Endothelial cell (in vitro differentiated cells): ENCODE data around the gene ADGRG1. TPM values are rescaled to one million over a fixed set of nuclear protein-coding genes. Genes with fewer than 3 reads are reported as not detected.

Experiments used
- DNase-seq: peaks from one replicate; pipeline ENCODE4 v3.0.0; 2021; ENCODE audit warnings: low spot score
- H3K27ac Mint-ChIP-seq: one replicate; pipeline ENCODE4 v1.8.0; 2021; ENCODE audit warnings: mixed read lengths, inconsistent platforms; ENCODE audit not compliant: unreplicated experiment
- H3K27me3 Mint-ChIP-seq: one replicate; pipeline ENCODE4 v1.8.0; 2021; ENCODE audit warnings: mild to moderate bottlenecking, moderate library complexity, mixed read lengths, inconsistent platforms; ENCODE audit not compliant: unreplicated experiment
- H3K36me3 Mint-ChIP-seq: one replicate; pipeline ENCODE4 v1.8.0; 2021; ENCODE audit warnings: mild to moderate bottlenecking, low read depth, mixed read lengths, inconsistent platforms; ENCODE audit not compliant: unreplicated experiment
- H3K4me1 Mint-ChIP-seq: one replicate; pipeline ENCODE4 v1.8.0; 2021; ENCODE audit warnings: mild to moderate bottlenecking, mixed read lengths, inconsistent platforms; ENCODE audit not compliant: unreplicated experiment
- H3K4me3 Mint-ChIP-seq: one replicate; pipeline ENCODE4 v1.8.0; 2021; ENCODE audit warnings: mild to moderate bottlenecking, mixed read lengths, inconsistent platforms; ENCODE audit not compliant: unreplicated experiment
- H3K9me3 Mint-ChIP-seq: one replicate; pipeline ENCODE4 v1.8.0; 2021; ENCODE audit warnings: mixed read lengths, inconsistent platforms; ENCODE audit not compliant: unreplicated experiment
- CTCF ChIP-seq: fragments of 200-600 bp; sonication (generic); IDR thresholded peaks from one replicate; pipeline ENCODE4 v1.5.0; 2021; ENCODE audit warnings: antibody characterized with exemption; ENCODE audit not compliant: unreplicated experiment
- total RNA-seq: library from RNA; stranded (reverse); fragmentation: NEBNext Ultra II Directional; extraction: Animal tissue kit (Norgen Biotek cat#: 25700); gene quantifications from one replicate; pipeline ENCODE4 v1.2.1, GENCODE V29; 2021; ENCODE audit not compliant: unreplicated experiment

ADGRG1 gene
- total RNA-seq, 1 donor from 2014 or later: 2.7 TPM

DNA sequence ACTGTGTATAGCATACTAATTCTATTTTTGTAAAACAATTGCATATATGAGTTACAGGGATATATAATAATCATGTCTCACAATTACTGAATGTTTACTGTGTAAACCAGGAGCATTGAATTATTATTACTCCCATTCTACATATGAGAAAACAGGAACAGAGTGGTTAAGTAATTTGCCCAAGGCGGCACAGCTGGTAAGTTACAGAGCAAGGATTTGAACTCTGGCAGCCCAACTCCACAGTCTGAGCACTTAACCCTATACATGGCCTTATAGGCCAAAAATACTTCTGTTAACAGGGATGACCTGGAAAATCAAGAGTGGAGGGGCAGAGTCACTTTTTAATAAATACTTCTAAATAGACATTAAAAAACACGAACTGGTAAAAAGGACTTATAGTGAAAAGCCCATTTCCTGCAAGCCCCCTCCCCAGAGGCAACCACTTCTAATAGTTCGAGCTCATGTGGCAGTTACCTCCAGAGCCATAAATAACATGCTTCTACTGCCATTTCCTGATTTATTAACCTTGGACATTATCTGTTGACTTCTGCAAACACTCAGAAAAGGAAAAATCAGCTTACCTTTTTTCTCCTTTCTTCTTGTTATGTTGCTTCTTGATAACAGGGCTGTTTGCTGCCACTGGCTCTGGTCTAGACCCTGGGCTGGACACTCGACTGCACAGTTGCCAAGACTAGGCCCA is 22.1 kb upstream of the ADGRG1 start:
- Mint-ChIP-seq H3K27me3 (peaks cover 3% of the 10 kb centered on the region), H3K9me3 (no peaks in the 10 kb centered on the region), H3K27ac (no peak overlapping the region), H3K4me3 (no peak overlapping the region), H3K36me3 (no peaks in the 10 kb centered on the region), H3K4me1 (no peaks in the 10 kb centered on the region)
- no peak for DNase-seq
- no peak for TF ChIP-seq CTCF

DNA sequence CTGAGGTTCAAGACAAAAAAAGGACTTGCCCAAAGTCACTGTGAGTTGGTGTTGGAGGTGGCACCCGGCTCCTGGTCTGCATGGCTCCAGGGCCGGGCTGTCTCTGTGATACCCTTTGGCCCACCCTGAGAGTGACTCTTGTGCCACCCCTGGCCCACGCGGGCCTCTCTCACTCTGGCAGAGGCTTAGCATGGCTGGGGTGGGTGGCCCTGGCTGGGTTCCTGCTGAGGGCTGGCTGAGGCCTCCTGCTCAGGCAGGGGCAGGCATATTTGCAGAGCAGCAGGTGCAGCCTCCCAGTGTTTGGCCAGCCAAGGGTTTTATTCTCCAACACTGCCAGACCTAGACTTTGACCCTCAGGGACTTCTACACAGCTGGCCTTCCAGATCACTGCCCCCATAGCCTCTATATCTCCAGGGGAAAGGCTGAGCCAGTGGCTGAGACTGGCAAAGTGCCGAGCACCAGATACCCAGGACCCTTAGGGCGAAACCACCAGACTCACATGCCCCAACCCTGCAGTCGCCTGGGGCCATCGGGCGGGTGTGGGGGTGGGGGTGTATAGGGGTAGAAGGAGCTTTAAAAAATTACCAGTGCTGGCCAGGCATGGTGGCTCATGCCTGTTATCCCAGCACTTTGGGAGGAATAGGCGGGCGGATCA is 21.5 kb upstream of the ADGRG1 start:
- Mint-ChIP-seq H3K27ac (no peak overlapping the region), H3K36me3 (no peaks in the 10 kb centered on the region), H3K4me3 (no peak overlapping the region), H3K27me3 (no peaks in the 10 kb centered on the region), H3K9me3 (no peaks in the 10 kb centered on the region), H3K4me1 (no peaks in the 10 kb centered on the region)
- no peak for TF ChIP-seq CTCF
- no peak for DNase-seq

- H3K9me3 Mint-ChIP-seq: no peaks in the 10 kb centered on the region
- no peak overlapping the region for H3K4me3 Mint-ChIP-seq
- no peak for DNase-seq
- H3K27ac Mint-ChIP-seq: no peak overlapping the region
- TF ChIP-seq CTCF: no peak
- H3K27me3 Mint-ChIP-seq: no peaks in the 10 kb centered on the region
- no peaks in the 10 kb centered on the region for H3K36me3 Mint-ChIP-seq
- H3K4me1 Mint-ChIP-seq: no peaks in the 10 kb centered on the region
Measured at GRCh38 chr16:57607676-57608461, 20.6 kb upstream of the ADGRG1 start.

DNA sequence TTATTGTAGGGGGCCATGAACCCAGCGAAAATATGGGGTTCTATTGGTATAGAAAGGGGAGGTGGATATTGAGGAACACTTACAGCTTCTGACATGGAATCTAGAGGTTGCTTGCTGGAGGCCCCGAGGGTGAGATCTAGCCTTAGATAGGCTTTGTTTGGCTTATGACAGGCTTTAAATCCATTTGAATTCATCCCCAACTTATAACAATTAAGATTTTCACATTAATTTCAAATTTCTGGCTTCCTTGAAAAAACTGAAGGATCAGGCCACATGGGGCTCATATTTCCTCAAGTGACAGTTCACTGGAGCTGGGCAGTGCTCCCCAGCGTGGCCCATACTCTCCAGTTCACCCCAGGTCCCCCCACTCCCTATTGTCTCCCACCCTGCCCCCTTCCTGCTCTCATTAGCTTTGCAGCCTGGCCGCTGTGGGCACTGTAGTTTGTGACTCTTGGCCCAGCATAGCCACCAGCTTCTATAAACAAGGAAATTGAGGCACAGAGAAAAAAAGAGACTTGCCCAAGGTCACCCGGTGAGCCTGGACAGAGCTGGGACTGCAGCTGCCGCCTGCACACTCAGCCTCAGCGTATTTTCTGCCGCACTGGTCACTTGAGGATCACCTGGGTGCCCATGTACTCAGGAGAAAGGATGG is 19.8 kb upstream of the ADGRG1 start:
- H3K4me1 Mint-ChIP-seq: no peaks in the 10 kb centered on the region
- no peak overlapping the region for H3K4me3 Mint-ChIP-seq
- no peak overlapping the region for H3K27ac Mint-ChIP-seq
- TF ChIP-seq CTCF: no peak
- peaks cover under 1% of the 10 kb centered on the region for H3K27me3 Mint-ChIP-seq
- H3K36me3 Mint-ChIP-seq: no peaks in the 10 kb centered on the region
- no peaks in the 10 kb centered on the region for H3K9me3 Mint-ChIP-seq
- DNase-seq: no peak
